ENCODE data around the gene PLD2.

DNA sequence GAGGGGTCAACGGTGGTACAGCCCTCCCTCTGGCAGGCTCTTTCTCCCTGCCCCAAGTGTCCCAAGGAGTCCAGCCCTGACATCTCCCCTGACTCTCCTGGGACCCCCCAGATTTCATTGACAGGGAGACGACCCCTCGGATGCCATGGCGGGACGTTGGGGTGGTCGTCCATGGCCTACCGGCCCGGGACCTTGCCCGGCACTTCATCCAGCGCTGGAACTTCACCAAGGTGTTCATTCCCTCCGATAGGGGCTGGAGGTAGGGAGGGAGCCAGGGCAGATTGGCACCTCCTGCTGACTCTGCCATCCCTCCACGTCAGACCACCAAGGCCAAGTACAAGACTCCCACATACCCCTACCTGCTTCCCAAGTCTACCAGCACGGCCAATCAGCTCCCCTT, 9.9 kb downstream of the PLD2 start:
- TF ChIP-seq, protein P1, sequence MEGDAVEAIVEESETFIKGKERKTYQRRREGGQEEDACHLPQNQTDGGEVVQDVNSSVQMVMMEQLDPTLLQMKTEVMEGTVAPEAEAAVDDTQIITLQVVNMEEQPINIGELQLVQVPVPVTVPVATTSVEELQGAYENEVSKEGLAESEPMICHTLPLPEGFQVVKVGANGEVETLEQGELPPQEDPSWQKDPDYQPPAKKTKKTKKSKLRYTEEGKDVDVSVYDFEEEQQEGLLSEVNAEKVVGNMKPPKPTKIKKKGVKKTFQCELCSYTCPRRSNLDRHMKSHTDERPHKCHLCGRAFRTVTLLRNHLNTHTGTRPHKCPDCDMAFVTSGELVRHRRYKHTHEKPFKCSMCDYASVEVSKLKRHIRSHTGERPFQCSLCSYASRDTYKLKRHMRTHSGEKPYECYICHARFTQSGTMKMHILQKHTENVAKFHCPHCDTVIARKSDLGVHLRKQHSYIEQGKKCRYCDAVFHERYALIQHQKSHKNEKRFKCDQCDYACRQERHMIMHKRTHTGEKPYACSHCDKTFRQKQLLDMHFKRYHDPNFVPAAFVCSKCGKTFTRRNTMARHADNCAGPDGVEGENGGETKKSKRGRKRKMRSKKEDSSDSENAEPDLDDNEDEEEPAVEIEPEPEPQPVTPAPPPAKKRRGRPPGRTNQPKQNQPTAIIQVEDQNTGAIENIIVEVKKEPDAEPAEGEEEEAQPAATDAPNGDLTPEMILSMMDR (tag by site-specific recombination; IDR thresholded peaks at IDR 0.05): no peak
- TF ChIP-seq ZEB2 (tag by site-specific recombination; IDR thresholded peaks at IDR 0.05) (no peak), SALL2 (tag by site-specific recombination; IDR thresholded peaks at IDR 0.05; ENCODE audit: borderline replicate concordance) (no peak), ZNF211 (tag by site-specific recombination; IDR thresholded peaks at IDR 0.05; ENCODE audit: low read depth) (no peak), ZNF157 (tag by site-specific recombination; IDR thresholded peaks at IDR 0.05) (no peak), SP2 (tag by site-specific recombination; IDR thresholded peaks at IDR 0.05) (no peak), ZNF121 (tag by site-specific recombination; IDR thresholded peaks at IDR 0.05) (no peak), ZNF76 (tag by site-specific recombination; IDR thresholded peaks at IDR 0.05; ENCODE audit: borderline replicate concordance, low read depth) (no peak)
- TF ChIP-seq, protein P2, sequence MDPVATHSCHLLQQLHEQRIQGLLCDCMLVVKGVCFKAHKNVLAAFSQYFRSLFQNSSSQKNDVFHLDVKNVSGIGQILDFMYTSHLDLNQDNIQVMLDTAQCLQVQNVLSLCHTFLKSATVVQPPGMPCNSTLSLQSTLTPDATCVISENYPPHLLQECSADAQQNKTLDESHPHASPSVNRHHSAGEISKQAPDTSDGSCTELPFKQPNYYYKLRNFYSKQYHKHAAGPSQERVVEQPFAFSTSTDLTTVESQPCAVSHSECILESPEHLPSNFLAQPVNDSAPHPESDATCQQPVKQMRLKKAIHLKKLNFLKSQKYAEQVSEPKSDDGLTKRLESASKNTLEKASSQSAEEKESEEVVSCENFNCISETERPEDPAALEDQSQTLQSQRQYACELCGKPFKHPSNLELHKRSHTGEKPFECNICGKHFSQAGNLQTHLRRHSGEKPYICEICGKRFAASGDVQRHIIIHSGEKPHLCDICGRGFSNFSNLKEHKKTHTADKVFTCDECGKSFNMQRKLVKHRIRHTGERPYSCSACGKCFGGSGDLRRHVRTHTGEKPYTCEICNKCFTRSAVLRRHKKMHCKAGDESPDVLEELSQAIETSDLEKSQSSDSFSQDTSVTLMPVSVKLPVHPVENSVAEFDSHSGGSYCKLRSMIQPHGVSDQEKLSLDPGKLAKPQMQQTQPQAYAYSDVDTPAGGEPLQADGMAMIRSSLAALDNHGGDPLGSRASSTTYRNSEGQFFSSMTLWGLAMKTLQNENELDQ (tag by site-specific recombination; IDR thresholded peaks at IDR 0.05; ENCODE audit: low read depth): no peak

All from HEK293 (cell line).